Naive thymus-derived CD8-positive, alpha-beta T cell (primary cell): ENCODE measurements around the gene PCDHA10. TPM values are rescaled to one million over a fixed set of nuclear protein-coding genes. Genes with fewer than 3 reads are reported as not detected.
A peak's percentile ranks its signal among the peaks of the same experiment; 100 is the strongest.
"Not testable (repeated sequence)": the region's sequence is repeated elsewhere in the genome, so short reads cannot be mapped to it uniquely, and the experiment has no call there.

ENCODE experiments used
- ATAC-seq, 2 donors: fragments of 150-1000 bp; cut with Tn5 transposase in 1 of 2; sonication (Bioruptor Pico), chemical (Tn5 transposase) in 1 of 2; 1 replicate in 1 of 2; 2 replicates in 1 of 2; pipeline ENCODE4 v1.10.0; 2021; ENCODE audit warnings: mild to moderate bottlenecking in 2 of 2, moderate library complexity in 2 of 2
- POLR2A ChIA-PET: fragments of 350-600 bp; sonication (Branson Sonifier 250); formaldehyde crosslinking; loops from one replicate; lab custom pipeline; 2021; ENCODE audit warnings: antibody characterized with exemption; lab: Charles Lee
- DNase-seq, 10 donors: peaks; one replicate each; pipeline versions ENCODE4 v3.0.0 to v3.0.0-alpha.2; 2020 to 2022
- H3K27ac Mint-ChIP-seq, 10 donors: one replicate each; pipeline ENCODE4 v1.8.0; 2020 to 2022; ENCODE audit warnings: mild to moderate bottlenecking in 10 of 10, mixed read lengths in 10 of 10, moderate library complexity in 4 of 10, inconsistent platforms in 1 of 10
- H3K27me3 Mint-ChIP-seq, 5 donors: one replicate each; pipeline ENCODE4 v1.8.0; 2021 to 2022; ENCODE audit warnings: mixed read lengths in 5 of 5
- H3K36me3 Mint-ChIP-seq, 3 donors: one replicate each; pipeline ENCODE4 v1.8.0; 2020 to 2022; ENCODE audit warnings: mixed read lengths in 3 of 3, mild to moderate bottlenecking in 2 of 3, inconsistent platforms in 1 of 3
- H3K4me1 Mint-ChIP-seq, 4 donors: one replicate each; pipeline ENCODE4 v1.8.0; 2021 to 2022; ENCODE audit warnings: mixed read lengths in 4 of 4
- H3K4me3 Mint-ChIP-seq, 10 donors: one replicate each; pipeline ENCODE4 v1.8.0; 2020 to 2022; ENCODE audit warnings: mild to moderate bottlenecking in 10 of 10, mixed read lengths in 10 of 10, moderate library complexity in 6 of 10, inconsistent platforms in 1 of 10
- H3K9me3 Mint-ChIP-seq, 9 donors: one replicate each; pipeline ENCODE4 v1.8.0; 2020 to 2022; ENCODE audit warnings: mixed read lengths in 9 of 9, mild to moderate bottlenecking in 3 of 9, inconsistent platforms in 1 of 9, moderate library complexity in 1 of 9
- polyA plus RNA-seq, 3 donors: library from polyadenylated mRNA; unstranded; fragments of 300-500 nt; fragmentation: Illumina TruSeq; gene quantifications; one replicate each; pipeline ENCODE4 v1.2.3, GENCODE V29; 2021
- total RNA-seq, 8 experiments: library from RNA in 2 of 8; stranded (reverse) in 2 of 8; gene quantifications; one replicate each; pipeline ENCODE4 v1.2.3 and lab custom pipeline; 2021 to 2026

Gene PCDHA10
- total and polyA plus RNA-seq, 5 experiments from 2014 or later, result not detected

DNA sequence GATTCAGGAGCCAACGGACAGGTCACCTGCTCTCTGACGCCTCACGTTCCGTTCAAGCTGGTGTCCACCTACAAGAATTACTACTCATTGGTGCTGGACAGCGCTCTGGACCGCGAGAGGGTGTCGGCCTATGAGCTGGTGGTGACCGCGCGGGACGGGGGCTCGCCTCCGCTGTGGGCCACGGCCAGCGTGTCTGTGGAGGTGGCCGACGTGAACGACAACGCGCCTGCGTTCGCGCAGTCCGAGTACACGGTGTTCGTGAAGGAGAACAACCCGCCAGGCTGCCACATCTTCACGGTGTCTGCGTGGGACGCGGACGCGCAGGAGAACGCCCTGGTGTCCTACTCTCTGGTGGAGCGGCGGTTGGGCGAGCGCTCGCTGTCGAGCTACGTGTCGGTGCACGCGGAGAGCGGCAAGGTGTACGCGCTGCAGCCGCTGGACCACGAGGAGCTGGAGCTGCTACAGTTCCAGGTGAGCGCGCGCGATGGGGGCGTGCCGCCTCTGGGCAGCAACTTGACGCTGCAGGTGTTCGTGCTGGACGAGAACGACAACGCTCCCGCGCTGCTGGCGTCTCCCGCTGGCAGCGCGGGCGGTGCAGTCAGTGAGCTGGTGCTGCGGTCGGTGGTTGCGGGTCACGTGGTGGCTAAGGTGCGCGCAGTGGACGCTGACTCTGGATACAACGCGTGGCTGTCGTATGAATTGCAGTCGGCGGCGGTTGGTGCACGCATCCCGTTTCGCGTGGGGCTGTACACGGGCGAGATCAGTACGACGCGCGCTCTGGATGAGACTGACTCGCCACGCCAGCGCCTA is 1.7 kb downstream of the PCDHA10 start:
- ATAC-seq (no peak), DNase-seq (no peak)
- peaks cover 8 to 56% (median 27%) of the 10 kb centered on the region in 5 donors for H3K27me3 Mint-ChIP-seq
- H3K9me3 Mint-ChIP-seq, result peaks cover 0 to 53% (median 39%) of the 10 kb centered on the region in 9 donors
- POLR2A ChIA-PET, result no interaction called here
- peak overlapping the region in 1 of 10 donors; percentile 40 for H3K27ac Mint-ChIP-seq
- peaks cover 11 to 27% (median 18%) of the 10 kb centered on the region in 3 donors for H3K36me3 Mint-ChIP-seq
- H3K4me1 Mint-ChIP-seq, result no peaks in the 10 kb centered on the region
- no peak overlapping the region for H3K4me3 Mint-ChIP-seq

DNA sequence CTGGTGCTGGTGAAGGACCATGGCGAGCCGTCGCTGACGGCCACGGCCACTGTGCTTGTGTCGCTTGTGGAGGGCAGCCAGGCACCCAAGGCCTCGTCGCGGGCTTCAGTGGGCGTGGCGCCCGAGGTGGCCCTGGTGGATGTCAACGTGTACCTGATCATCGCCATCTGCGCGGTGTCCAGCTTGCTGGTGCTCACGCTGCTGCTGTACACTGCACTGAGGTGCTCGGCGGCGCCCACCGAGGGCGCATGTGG is 2.2 kb downstream of the PCDHA10 start:
- POLR2A ChIA-PET, result no interaction called here
- Mint-ChIP-seq H3K27me3 (peaks cover 8 to 51% (median 26%) of the 10 kb centered on the region in 5 donors), H3K36me3 (peaks cover 11 to 27% (median 18%) of the 10 kb centered on the region in 3 donors), H3K9me3 (peaks cover 0 to 49% (median 38%) of the 10 kb centered on the region in 9 donors), H3K4me1 (no peaks in the 10 kb centered on the region), H3K4me3 (no peak overlapping the region), H3K27ac (peak overlapping the region in 1 of 10 donors; percentile 40)
- ATAC-seq (no peak), DNase-seq (no peak)

DNA sequence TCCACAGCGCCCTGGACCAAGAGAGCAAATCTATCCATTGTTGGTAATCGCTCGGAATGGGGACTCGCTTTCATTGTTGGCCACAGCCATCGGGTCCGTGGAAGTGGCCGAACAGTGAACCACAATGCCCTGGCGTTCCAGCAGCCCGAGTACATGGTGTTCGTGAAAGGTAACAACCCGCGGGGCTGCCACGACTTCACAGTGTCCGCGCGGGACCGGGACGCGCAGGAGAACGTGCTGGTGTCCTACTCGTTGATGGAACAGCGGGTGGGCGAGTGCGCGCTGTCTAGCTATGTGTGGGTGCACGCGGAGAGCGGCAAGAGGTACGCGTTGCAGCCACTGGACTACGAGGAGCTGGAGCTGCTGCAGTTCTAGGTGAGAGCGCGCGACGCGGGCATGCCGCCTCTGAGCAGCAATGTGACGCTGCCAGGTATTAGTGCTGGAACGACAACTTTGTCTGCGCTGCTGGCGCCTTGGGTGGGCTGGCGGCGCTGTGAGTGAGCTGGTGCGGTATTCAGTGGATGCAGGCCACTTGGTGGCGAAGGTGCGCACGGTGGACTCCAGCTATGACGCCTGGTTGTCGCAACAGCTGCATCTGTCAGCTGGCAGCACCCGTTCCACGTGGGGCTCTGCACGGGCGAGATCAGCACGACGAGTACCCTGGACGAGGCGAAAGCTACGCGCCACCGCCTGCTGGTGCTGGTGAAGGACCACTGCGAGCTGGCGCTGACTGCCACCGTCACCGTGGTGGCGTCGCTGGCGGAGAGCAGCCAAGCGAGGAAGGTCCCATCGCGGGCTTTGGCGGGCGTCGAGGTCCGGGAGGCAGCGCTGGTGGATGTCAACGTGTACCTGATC is 7.0 kb downstream of the PCDHA10 start:
- no peak for DNase-seq
- Mint-ChIP-seq H3K27ac (no peak overlapping the region), H3K4me3 (no peak overlapping the region), H3K27me3 (peaks cover 15 to 48% (median 23%) of the 10 kb centered on the region in 5 donors), H3K9me3 (peaks cover 0 to 43% (median 29%) of the 10 kb centered on the region in 9 donors), H3K4me1 (no peaks in the 10 kb centered on the region), H3K36me3 (peaks cover 0 to 16% (median 6%) of the 10 kb centered on the region in 3 donors)
- ATAC-seq, result no peak
- POLR2A ChIA-PET, result no interaction called here

DNA sequence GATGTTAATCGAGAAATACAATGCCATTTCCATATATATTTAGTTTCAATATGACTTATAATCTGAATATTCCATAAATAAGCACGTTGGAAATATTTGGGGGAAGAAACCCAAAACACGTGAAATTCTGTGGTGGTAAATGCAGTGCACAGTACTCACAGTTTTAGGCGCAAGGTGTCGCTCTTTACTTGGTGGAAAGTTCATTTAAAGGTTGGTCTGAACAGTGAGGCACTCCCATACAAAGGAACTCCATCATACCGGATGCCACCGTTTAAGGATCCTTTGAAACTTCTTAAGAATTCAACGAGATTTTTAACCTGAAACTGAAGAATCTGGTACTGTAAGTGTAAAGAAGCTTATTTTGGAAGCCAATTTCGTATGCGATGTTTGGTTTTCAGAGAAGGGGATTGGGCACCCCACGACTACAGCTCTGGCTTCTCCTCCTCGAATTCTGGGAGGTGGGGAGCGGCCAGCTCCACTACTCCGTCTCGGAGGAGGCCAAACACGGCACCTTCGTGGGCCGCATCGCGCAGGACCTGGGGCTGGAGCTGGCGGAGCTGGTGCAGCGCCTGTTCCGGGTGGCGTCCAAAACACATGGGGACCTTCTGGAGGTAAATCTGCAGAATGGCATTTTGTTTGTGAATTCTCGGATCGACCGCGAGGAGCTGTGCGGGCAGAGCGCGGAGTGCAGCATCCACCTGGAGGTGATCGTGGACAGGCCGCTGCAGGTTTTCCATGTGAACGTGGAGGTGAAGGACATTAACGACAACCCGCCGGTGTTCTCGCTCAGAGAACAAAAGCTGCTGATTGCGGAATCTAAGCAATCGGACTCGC is 13.2 kb downstream of the PCDHA10 start, which contains the start of gene PCDHA11:
TSS of gene PCDHA11 (plus strand) at position 237 of the 834 bp plus-strand sequence. CDS start at position 384, 147 bp downstream.
- Mint-ChIP-seq H3K27ac (no peak within 1 kb of the TSS), H3K4me3 (no peak within 1 kb of the TSS), H3K27me3 (peaks cover 11 to 50% (median 23%) of the 10 kb centered on the region in 5 donors), H3K36me3 (peaks cover 8 to 12% (median 12%) of the 10 kb centered on the region in 3 donors), H3K4me1 (peaks cover 0 to 1% (median 0%) of the 10 kb centered on the region in 4 donors), H3K9me3 (peaks cover 0 to 52% (median 20%) of the 10 kb centered on the region in 9 donors)
- ATAC-seq, result no peak
- POLR2A ChIA-PET, result no interaction called here
- DNase-seq, result no peak

DNA sequence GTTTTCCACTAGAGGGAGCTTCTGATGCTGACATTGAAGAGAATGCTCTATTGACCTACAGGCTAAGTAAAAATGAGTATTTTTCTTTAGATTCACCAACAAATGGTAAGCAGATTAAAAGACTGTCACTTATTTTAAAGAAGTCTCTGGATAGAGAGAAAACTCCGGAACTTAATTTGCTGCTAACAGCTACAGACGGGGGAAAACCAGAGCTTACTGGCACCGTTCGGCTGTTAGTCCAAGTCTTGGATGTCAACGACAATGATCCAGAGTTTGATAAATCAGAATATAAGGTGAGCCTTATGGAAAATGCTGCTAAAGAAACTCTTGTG is 13.8 kb downstream of the PCDHA10 start:
- peaks cover 0 to 55% (median 20%) of the 10 kb centered on the region in 9 donors for H3K9me3 Mint-ChIP-seq
- no peak for ATAC-seq
- H3K4me3 Mint-ChIP-seq, result no peak overlapping the region
- no peak overlapping the region for H3K27ac Mint-ChIP-seq
- H3K27me3 Mint-ChIP-seq, result peaks cover 13 to 50% (median 27%) of the 10 kb centered on the region in 5 donors
- POLR2A ChIA-PET, result no interaction called here
- peaks cover 8 to 17% (median 15%) of the 10 kb centered on the region in 3 donors for H3K36me3 Mint-ChIP-seq
- DNase-seq, result no peak
- H3K4me1 Mint-ChIP-seq, result peaks cover 0 to 1% (median 0%) of the 10 kb centered on the region in 4 donors

DNA sequence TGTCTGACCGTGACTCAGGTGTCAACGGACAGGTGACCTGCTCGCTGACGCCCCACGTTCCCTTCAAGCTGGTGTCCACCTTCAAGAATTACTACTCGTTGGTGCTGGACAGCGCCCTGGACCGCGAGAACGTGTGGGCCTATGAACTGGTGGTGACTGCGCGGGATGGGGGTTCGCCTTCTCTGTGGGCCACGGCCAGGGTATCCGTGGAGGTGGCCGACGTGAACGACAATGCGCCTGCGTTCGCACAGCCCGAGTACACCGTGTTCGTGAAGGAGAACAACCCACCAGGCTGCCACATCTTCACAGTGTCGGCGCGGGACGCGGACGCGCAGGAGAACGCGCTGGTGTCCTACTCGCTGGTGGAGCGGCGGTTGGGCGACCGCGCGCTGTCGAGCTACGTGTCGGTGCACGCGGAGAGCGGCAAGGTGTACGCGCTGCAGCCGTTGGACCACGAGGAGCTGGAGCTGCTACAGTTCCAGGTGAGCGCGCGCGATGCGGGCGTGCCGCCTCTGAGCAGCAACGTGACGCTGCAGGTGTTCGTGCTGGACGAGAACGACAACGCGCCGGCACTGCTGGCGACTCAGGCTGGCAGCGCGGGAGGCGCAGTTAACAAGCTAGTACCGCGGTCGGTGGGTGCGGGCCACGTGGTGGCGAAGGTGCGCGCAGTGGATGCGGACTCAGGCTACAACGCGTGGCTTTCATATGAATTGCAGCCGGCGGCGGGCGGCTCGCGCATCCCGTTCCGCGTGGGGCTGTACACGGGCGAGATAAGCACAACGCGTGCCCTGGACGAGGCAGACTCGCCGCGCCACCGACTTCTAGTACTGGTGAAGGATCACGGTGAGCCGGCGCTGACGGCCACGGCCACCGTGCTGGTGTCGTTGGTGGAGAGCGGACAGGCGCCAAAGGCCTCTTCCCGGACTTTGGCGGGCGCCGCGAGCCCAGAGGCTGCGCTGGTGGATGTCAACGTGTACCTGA is 14.8 kb downstream of the PCDHA10 start:
- Mint-ChIP-seq H3K4me3 (no peak overlapping the region), H3K27ac (no peak overlapping the region), H3K36me3 (peaks cover 8 to 22% (median 21%) of the 10 kb centered on the region in 3 donors), H3K4me1 (peaks cover 0 to 1% (median 0%) of the 10 kb centered on the region in 4 donors), H3K9me3 (peaks cover 0 to 61% (median 26%) of the 10 kb centered on the region in 9 donors), H3K27me3 (peaks cover 11 to 51% (median 32%) of the 10 kb centered on the region in 5 donors)
- DNase-seq, result no peak
- no peak for ATAC-seq
- POLR2A ChIA-PET, result no interaction called here

DNA sequence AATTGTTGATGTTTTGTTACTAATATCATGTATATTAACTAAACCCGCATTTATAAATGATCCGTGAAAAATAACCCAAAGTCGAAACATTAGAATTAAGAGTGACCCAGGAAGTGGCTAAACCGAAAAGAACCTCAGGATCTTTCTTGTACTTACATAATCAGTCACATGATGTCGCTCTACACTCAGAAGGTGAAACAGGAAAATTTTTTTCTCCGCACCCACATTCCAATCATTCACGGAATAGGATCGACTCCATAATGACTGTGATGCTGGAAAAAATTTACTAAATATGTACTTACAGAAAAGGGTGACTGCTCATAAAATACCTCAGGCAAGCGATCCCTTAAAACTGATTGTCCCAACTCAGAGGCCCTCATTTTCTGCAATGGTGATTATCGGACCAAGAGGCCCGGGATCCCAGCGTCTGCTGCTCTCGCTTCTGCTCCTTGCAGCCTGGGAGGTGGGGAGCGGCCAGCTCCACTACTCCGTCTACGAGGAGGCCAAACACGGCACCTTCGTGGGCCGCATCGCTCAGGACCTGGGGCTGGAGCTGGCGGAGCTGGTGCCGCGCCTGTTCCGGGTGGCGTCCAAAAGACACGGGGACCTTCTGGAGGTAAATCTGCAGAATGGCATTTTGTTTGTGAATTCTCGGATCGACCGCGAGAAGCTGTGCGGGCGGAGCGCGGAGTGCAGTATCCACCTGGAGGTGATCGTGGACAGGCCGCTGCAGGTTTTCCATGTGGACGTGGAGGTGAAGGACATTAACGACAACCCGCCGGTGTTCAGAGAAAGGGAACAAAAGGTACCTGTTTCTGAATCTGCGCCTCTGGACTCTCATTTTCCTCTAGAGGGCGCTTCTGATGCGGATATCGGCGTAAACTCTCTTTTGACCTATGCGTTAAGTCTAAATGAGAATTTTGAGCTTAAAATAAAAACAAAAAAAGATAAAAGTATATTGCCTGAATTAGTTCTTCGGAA is 19.7 kb downstream of the PCDHA10 start, which contains the start of gene PCDHA12:
TSS of gene PCDHA12 (plus strand) at position 224 of the 981 bp plus-strand sequence. CDS start at position 389, 165 bp downstream.
- peaks cover 13 to 70% (median 35%) of the 10 kb centered on the region in 9 donors for H3K9me3 Mint-ChIP-seq
- POLR2A ChIA-PET, result no interaction called here

DNA sequence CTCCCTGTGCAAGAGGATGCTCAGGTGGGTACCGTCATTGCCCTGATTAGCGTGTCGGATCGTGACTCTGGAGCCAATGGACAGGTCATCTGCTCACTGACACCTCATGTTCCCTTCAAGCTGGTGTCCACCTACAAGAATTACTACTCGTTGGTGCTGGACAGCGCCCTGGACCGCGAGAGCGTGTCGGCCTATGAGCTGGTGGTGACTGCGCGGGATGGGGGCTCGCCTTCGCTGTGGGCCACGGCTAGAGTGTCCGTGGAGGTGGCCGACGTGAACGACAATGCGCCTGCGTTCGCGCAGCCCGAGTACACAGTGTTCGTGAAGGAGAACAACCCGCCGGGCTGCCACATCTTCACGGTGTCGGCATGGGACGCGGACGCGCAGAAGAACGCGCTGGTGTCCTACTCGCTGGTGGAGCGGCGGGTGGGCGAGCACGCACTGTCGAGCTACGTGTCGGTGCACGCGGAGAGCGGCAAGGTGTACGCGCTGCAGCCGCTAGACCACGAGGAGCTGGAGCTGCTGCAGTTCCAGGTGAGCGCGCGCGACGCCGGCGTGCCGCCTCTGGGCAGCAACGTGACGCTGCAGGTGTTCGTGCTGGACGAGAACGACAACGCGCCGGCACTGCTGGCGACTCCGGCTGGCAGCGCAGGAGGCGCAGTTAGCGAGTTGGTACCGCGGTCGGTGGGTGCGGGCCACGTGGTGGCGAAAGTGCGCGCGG is 21.0 kb downstream of the PCDHA10 start:
- not testable (repeated sequence) for H3K4me3 Mint-ChIP-seq, ATAC-seq, DNase-seq, H3K4me1 Mint-ChIP-seq
- peaks cover 41 to 63% (median 47%) of the 10 kb centered on the region in 5 donors for H3K27me3 Mint-ChIP-seq
- POLR2A ChIA-PET, result interaction anchor here (0.7 kb wide), 1 partner anchor 13 kb away, joined by 3 read pairs; no protein-coding TSS in a partner anchor
- peak overlapping the region in 1 of 10 donors; percentile 87 for H3K27ac Mint-ChIP-seq
- H3K36me3 Mint-ChIP-seq, result peaks cover 8 to 51% (median 29%) of the 10 kb centered on the region in 3 donors
- peaks cover 19 to 79% (median 44%) of the 10 kb centered on the region in 9 donors for H3K9me3 Mint-ChIP-seq

More for the DNA sequence above, 19.7 kb downstream of the PCDHA10 start, which contains the start of gene PCDHA12:
- ATAC-seq, result no peak
- Mint-ChIP-seq H3K36me3 (peaks cover 5 to 39% (median 27%) of the 10 kb centered on the region in 3 donors), H3K4me3 (no peak within 1 kb of the TSS), H3K27me3 (peaks cover 29 to 53% (median 39%) of the 10 kb centered on the region in 5 donors), H3K4me1 (no peaks in the 10 kb centered on the region), H3K27ac (peak within 1 kb of the TSS in 1 of 10 donors; percentile 13)
- DNase-seq, result no peak

DNA sequence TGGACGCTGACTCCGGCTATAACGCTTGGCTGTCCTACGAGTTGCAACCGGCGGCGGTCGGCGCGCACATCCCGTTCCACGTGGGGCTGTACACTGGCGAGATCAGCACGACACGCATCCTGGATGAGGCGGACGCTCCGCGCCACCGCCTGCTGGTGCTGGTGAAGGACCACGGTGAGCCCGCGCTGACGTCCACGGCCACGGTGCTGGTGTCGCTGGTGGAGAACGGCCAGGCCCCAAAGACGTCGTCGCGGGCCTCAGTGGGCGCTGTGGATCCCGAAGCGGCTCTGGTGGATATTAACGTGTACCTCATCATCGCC is 21.5 kb downstream of the PCDHA10 start:
- Mint-ChIP-seq H3K27ac (no peak overlapping the region), H3K36me3 (peaks cover 5 to 50% (median 29%) of the 10 kb centered on the region in 3 donors), H3K27me3 (peaks cover 45 to 66% (median 46%) of the 10 kb centered on the region in 5 donors), H3K9me3 (peaks cover 21 to 79% (median 40%) of the 10 kb centered on the region in 9 donors), H3K4me3 (no peak overlapping the region), H3K4me1 (no peaks in the 10 kb centered on the region)
- no peak for ATAC-seq
- POLR2A ChIA-PET, result no interaction called here
- DNase-seq, result no peak
